ENCODE results near the gene LINGO1.

Gene LINGO1

GRCh38 chr15:77577366-77577950 lies 55.3 kb downstream of the LINGO1 start:
- TF ChIP-seq CTCF (IDR thresholded peaks at IDR 0.05; ENCODE audit: low read depth, low read length) = no peak
- no peak overlapping the region for H3K4me3 ChIP-seq (ENCODE audit: low read depth, low read length)

GRCh38 chr15:77576538-77576937 lies 56.2 kb downstream of the LINGO1 start:
- TF ChIP-seq CTCF (IDR thresholded peaks at IDR 0.05; ENCODE audit: low read depth, low read length) = no peak
- H3K4me3 ChIP-seq (ENCODE audit: low read depth, low read length) = no peak overlapping the region

GRCh38 chr15:77575203-77575934 lies 57.3 kb downstream of the LINGO1 start:
- H3K4me3 ChIP-seq (ENCODE audit: low read depth, low read length) = no peak overlapping the region
- no peak for TF ChIP-seq CTCF (IDR thresholded peaks at IDR 0.05; ENCODE audit: low read depth, low read length)

GRCh38 chr15:77574521-77575202 lies 58.0 kb downstream of the LINGO1 start:
- H3K4me3 ChIP-seq (ENCODE audit: low read depth, low read length) = no peak overlapping the region
- no peak for TF ChIP-seq CTCF (IDR thresholded peaks at IDR 0.05; ENCODE audit: low read depth, low read length)

- no peak for TF ChIP-seq CTCF (IDR thresholded peaks at IDR 0.05; ENCODE audit: low read depth, low read length)
- H3K4me3 ChIP-seq (ENCODE audit: low read depth, low read length) = no peak overlapping the region
These were observed 58.9 kb downstream of the LINGO1 start for GRCh38 chr15:77573802-77574201.

- no peak overlapping the region for H3K4me3 ChIP-seq (ENCODE audit: low read depth, low read length)
These were observed 60.5 kb downstream of the LINGO1 start for GRCh38 chr15:77572186-77572585.

More at GRCh38 chr15:77572186-77572585, 60.5 kb downstream of the LINGO1 start:
- no peak for TF ChIP-seq CTCF (IDR thresholded peaks at IDR 0.05; ENCODE audit: low read depth, low read length)
